ENCODE measurements around the gene WBP2. TPM values are rescaled to one million over a fixed set of nuclear protein-coding genes. Genes with fewer than 3 reads are reported as not detected.
"Not testable (repeated sequence)": the region's sequence is repeated elsewhere in the genome, so short reads cannot be mapped to it uniquely, and the experiment has no call there.

Gene WBP2
- total and polyA plus RNA-seq, 2 of the 8 experiments (the other 6 are each of a cell fraction or from before 2014, with no cell fraction given) = 48.2 to 71.2 TPM

DNA sequence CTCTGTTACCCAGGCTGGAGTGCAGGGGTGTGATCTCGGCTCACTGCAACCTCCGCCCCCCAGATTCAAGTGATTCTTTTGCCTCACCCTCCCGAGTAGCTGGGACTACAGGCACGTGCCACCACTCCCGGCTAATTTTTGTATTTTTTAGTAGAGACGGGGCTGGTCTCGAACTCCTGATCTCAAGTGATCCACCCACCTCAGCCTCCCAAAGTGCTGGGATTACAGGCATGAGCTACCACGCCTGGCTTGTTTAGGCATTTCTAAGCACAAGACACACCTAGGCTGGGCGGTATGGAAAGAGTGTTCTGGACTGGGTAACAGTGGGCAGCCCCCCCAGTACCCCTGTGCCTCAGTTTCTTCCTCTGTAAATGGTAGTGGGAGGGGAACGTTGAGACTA, 15.1 kb upstream of the WBP2 start:
- not testable (repeated sequence) for H3K79me2 ChIP-seq (ENCODE audit: control insufficient read depth in 1 of 2, insufficient read depth in 2 of 2, low read length in 2 of 2); H2BK5ac ChIP-seq (ENCODE audit: low read depth, low read length); H3K14ac ChIP-seq (ENCODE audit: insufficient read length); H3K56ac ChIP-seq (replicated peaks; ENCODE audit: insufficient read length, low read depth, low read length); H3K4me1 ChIP-seq (replicated peaks in 1 of 4; ENCODE audit: control insufficient read depth in 3 of 4, insufficient read depth in 4 of 4, low read length in 3 of 4); H3K4ac ChIP-seq (replicated peaks; ENCODE audit: insufficient read length, low read depth, low read length); H4K20me1 ChIP-seq (replicated peaks in 1 of 2; ENCODE audit: control insufficient read depth in 1 of 2, insufficient read depth in 2 of 2, low read length in 2 of 2); H2BK120ac ChIP-seq (replicated peaks; ENCODE audit: low read depth, low read length); H3K9ac ChIP-seq (replicated peaks in 1 of 4; ENCODE audit: extremely low read depth in 1 of 4, low read depth in 3 of 4, low read length in 3 of 4); H3K18ac ChIP-seq (ENCODE audit: extremely low read depth, low read length); H2AFZ ChIP-seq (ENCODE audit: low read length); H4K91ac ChIP-seq (replicated peaks; ENCODE audit: insufficient read length, low read length); H3K79me1 ChIP-seq (ENCODE audit: low read depth, low read length); H4K8ac ChIP-seq (ENCODE audit: extremely low read depth, insufficient read depth, low read length); H3K23ac ChIP-seq (ENCODE audit: insufficient read length); H2BK12ac ChIP-seq (ENCODE audit: low read depth, low read length); FAIRE-seq; H4K5ac ChIP-seq (ENCODE audit: insufficient read length, low read depth, low read length); DNase-seq (ENCODE audit: low read depth in 1 of 2, low spot score in 2 of 2); H3K23me2 ChIP-seq (ENCODE audit: low read depth, low read length); H3K27ac ChIP-seq (ENCODE audit: low read depth, low read length); H3K9me3 ChIP-seq (ENCODE audit: insufficient read depth in 2 of 2, low read depth in 1 of 2, low read length in 1 of 2); H3K27me3 ChIP-seq (replicated peaks in 1 of 4; ENCODE audit: control insufficient read depth in 3 of 4, extremely low read depth in 1 of 4, insufficient read depth in 3 of 4, low read length in 3 of 4); H3K4me3 ChIP-seq (ENCODE audit: extremely low read depth in 1 of 4, insufficient read depth in 2 of 4, low read depth in 3 of 4, low read length in 4 of 4); H2BK20ac ChIP-seq (ENCODE audit: low read length); H3K4me2 ChIP-seq (ENCODE audit: insufficient read depth in 1 of 2, low read depth in 2 of 2, low read length in 2 of 2); H2AK5ac ChIP-seq (ENCODE audit: low read depth, low read length); H3K36me3 ChIP-seq (ENCODE audit: control insufficient read depth in 2 of 4, insufficient read depth in 4 of 4, low read length in 3 of 4); H2BK15ac ChIP-seq (ENCODE audit: low read length)
- 89% methylated on average over 10 of the region's 10 CpGs; no CpG with 5 or more reads in 1 of the 2 experiments for WGBS, 2 experiments (ENCODE audit: extremely low coverage in 1 of 2, insufficient coverage in 1 of 2, insufficient read length in 1 of 2, insufficient replicate concordance in 2 of 2, low coverage in 1 of 2, low lambda C conversion rate in 2 of 2, missing lambda C conversion rate in 1 of 2)
- ChIA-PET POLR2A (ENCODE audit: partially characterized antibody) (interaction anchor here (1.1 to 2.1 kb wide), 5 partner anchors 9 to 84 kb away, joined by 3 to 16 read pairs (median 3); partner anchors contain the start of gene TRIM65), CTCF (ENCODE audit: partially characterized antibody) (interaction anchor here (0.6 to 11.3 kb wide), 7 partner anchors 9 to 320 kb away, joined by 3 to 157 read pairs (median 3); no protein-coding TSS in a partner anchor)
